SK-N-DZ (cell line): ENCODE measurements around the gene CREG1. TPM values are rescaled to one million over a fixed set of nuclear protein-coding genes. Genes with fewer than 3 reads are reported as not detected.
A peak's percentile ranks its signal among the peaks of the same experiment; 100 is the strongest.
"Not testable (repeated sequence)": the region's sequence is repeated elsewhere in the genome, so short reads cannot be mapped to it uniquely, and the experiment has no call there.

ENCODE experiments used
- DNase-seq: peaks from one replicate; pipeline ENCODE4 v3.0.0-alpha.2; 2015; ENCODE audit warnings: low spot score
- polyA plus RNA-seq, 2 experiments: library from polyadenylated mRNA; depleted of rRNA; stranded (reverse); fragments of >200 nt; gene quantifications; 2 replicates each; pipeline ENCODE4 v1.2.3, GENCODE V29; 2014

CREG1 gene
- polyA plus RNA-seq (2014; cell fraction: cytosol; rRNA removed): 25.8 and 28.6 TPM in 2 replicates
- 16.3 and 17.7 TPM in 2 replicates for polyA plus RNA-seq (2014; cell fraction: nucleus; rRNA removed)

- peak; percentile 88 for DNase-seq
These were observed at the start of gene CREG1 for GRCh38 chr1:167553136-167554027. TSS of gene CREG1 (minus strand) at chr1:167553762.

- DNase-seq: no peak
These were observed 49.3 kb upstream of the CREG1 start for GRCh38 chr1:167602840-167603239.

- no peak for DNase-seq
These were observed 48.2 kb upstream of the CREG1 start for GRCh38 chr1:167601442-167602383.

GRCh38 chr1:167599957-167600581 is 46.5 kb upstream of the CREG1 start:
- no peak for DNase-seq

- DNase-seq: no peak
These were observed 41.3 kb upstream of the CREG1 start for GRCh38 chr1:167594822-167595221.

DNA sequence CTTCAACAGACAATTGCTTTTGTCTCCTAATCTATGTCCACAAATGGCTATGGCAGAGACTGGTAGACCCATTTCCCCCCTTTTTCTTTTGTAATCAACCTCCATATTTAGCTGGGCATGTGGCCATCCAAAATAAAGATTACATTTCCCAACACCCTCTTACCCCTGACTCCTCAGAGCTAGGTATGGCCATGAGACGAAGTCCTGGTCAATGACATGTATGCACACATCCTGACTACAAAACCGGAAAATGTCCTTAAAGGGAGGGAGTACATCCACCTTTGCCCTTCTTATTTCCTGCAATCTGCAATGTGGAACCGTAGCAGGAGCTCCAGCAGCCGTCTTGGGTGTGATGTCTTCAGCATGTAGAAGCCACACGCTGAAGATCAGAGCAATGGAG is 40.3 kb upstream of the CREG1 start:
- DNase-seq: no peak

DNA sequence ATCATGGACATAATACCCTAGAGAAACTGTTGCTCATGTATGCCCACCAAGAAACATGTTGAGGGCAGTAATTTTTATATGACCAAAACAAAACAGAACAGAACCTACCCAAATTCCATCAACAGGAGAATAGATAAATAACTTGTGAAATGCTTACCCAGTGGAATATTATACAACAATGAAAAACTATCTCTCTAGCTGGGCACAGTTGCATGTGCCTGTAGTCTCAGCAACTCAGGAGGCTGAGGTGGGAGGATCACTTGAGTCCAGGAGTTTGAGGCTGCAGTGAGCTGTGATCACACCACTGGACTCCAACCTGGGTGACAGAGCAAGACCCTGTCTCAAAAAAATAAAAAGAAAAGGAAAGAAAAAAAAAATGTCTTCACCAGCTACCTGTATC is 38.9 kb upstream of the CREG1 start:
- no peak for DNase-seq

GRCh38 chr1:167588361-167588760 is 34.8 kb upstream of the CREG1 start:
- DNase-seq: no peak

DNA sequence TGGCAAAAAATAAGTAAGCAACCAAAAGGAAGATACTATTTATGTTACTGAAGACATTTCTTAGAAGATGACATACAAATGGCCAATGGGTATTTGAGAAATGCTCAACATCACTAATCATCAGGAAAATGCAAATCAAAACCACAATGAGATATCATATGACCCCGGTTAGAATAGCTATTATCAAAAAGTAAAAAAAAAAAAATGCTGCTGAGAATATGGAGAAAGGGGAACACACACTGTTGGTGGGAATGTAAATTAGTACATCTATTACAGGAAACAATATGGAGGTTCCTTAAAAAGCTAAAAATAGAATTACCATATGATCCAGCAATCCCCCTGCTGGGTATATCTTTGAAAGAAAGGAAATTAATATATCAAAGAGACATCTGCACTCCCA is 34.3 kb upstream of the CREG1 start:
- no peak for DNase-seq

GRCh38 chr1:167587342-167587741 is 33.8 kb upstream of the CREG1 start:
- DNase-seq: no peak

- no peak for DNase-seq
These were observed 31.0 kb upstream of the CREG1 start for GRCh38 chr1:167584581-167584980.

- no peak for DNase-seq
These were observed 29.2 kb upstream of the CREG1 start for GRCh38 chr1:167582722-167583121.

GRCh38 chr1:167582064-167582463 is 28.5 kb upstream of the CREG1 start:
- DNase-seq: no peak

DNA sequence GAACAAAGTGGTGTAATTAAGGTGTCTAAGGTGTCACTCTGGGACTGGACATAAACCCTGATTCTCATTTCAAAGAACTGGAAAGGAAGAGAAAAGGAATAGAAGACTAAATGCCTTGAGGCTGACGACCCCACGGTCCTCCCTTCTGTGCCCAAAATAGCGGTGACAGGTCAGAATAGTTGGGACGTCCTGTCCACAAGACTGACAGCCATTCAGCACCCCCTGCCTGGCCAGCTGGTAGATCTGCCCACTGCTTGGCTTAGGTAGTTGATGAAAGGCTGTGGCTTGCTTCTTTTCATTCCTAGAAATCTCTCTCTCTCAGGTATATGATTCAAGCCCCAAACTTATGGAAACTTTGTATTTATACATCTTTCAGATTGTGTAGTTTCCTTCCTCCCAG is 26.4 kb upstream of the CREG1 start:
- no peak for DNase-seq

DNA sequence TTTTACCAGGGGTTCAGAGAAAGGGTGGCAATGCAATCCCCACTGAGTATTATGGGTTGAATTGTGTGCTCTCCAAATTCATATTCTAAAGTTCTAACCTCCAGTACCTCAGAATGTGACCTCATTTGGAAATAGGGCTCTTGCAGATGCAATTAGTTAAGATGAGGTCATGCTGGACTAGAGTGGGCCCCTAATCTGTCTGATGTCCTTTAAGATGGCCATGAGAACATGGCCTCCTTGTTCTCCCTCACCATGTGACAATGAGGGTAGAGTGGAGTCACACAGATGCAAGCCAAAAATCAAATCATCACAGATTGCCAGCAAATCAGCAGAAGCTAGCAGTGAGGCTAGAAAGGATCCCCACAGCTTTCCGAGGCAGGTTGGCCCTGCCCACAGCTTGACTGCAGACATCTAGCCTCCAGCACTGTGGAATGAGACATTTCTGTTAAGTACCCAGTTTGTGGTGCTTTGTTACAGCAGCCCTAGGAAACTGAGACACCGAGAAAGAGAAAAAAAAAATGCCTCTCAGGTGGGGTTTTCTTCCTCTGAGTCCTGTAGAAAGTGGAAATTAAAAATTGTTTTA is 25.5 kb upstream of the CREG1 start:
- DNase-seq: no peak

DNA sequence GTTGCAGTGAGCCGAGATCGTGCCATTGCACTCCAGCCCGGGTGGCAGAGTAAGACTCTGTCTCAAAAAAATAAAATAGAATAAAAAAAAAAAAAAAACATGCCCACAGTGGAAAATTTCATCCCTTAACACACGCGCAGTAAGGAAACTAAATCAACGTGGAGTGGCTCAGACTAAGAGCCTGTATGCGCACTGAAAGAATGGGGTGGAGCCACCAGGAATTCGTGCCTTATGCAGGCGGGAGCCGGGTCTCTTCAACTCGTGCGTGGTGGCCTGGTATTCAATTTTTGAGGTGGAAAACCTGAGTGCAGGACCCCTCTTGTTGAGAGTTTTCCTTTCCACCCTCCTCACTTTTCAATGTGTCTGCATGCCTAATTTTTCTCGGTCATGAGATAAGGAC is 22.1 kb upstream of the CREG1 start:
- no peak for DNase-seq

GRCh38 chr1:167573035-167573434 is 19.5 kb upstream of the CREG1 start:
- no peak for DNase-seq

DNA sequence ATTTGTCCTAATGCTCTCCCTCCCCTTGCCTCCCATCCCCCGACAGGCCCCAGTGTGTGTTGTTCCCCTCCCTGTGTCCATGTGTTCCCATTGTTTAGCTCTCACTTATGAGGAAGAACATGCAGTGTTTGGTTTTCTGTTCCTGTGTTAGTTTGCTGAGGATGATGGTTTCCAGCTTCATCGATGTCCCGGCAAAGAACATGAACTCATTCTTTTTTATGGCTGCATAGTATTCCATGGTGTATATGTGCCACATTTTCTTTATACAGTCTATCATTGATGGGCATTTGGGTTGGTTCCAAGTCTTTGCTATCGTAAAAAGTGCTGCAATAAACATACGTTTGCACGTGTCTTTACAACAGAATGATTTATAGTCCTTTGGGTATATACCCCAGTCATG is 17.1 kb upstream of the CREG1 start:
- DNase-seq: not testable (repeated sequence)

GRCh38 chr1:167567663-167568062 is 14.1 kb upstream of the CREG1 start:
- DNase-seq: no peak

DNA sequence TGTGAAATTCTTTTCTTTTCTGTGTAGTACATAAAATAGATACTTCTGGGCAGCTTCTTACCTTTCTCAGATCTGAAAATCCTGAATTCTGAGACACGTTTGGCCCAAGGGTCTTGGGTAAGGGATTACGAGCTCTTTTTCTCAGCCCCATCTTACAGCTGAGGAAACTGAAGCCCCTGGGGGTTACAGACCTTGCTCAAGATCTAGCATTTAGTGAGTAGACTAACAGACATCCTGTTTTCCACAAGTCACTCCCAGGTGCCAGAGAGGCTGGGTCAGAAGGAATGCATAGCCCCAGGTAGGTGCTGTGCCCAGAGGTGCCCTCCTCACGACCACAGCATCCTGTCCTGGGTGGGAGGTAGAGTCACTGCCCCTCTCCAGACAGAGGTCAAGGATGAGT is 13.2 kb upstream of the CREG1 start:
- DNase-seq: no peak

DNA sequence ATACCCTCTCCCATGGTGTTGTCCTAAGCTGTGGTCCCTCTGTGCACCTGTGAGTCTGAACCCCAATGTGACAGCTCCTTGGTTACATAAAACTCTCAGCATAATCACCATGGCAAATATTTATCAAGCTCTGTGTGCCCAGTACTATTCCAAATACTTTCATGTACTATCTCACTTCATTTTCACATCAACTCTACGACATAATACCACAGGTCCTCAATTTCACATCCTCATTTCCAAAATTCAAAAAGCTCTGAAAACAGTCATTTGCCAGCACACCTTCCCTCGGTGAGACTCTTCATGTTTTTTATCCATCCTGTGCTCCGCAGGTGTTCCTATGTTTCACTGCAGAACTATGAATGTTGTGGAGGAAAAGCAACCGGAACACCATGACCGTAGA is 12.4 kb upstream of the CREG1 start:
- no peak for DNase-seq
